PFSK-1 (cell line): ENCODE results near the gene FITM1.

Source experiments
- FOXP2 ChIP-seq: optimal IDR thresholded peaks from 2 replicates; pipeline ENCODE3; 2011; ENCODE audit warnings: borderline replicate concordance, control low read depth, inconsistent platforms; ENCODE audit not compliant: insufficient read depth; ENCODE audit errors: extremely low read length, extremely low read depth
- POLR2AphosphoS5 ChIP-seq: IDR thresholded peaks from 2 replicates; pipeline ENCODE4 v1.6.1; 2012; ENCODE audit warnings: low read depth, mild to moderate bottlenecking, control low read depth, low read length, moderate library complexity
- SIN3A ChIP-seq: IDR thresholded peaks from 2 replicates; pipeline ENCODE4 v1.6.1; 2012; ENCODE audit warnings: mild to moderate bottlenecking, low read length, moderate library complexity, borderline replicate concordance; ENCODE audit not compliant: insufficient read depth
- TAF1 ChIP-seq: IDR thresholded peaks from 2 replicates; pipeline ENCODE4 v1.6.1; 2012; ENCODE audit warnings: low read length, control low read depth, borderline replicate concordance; ENCODE audit not compliant: insufficient read depth
- TF ChIP-seq, protein P1 (sequence below), 2 experiments: IDR thresholded peaks; 2 replicates each; pipeline versions ENCODE4 v1.6.1 to v1.8.0; 2011 to 2012; ENCODE audit warnings: low read depth in 2 of 2, low read length in 2 of 2, control low read depth in 1 of 2, inconsistent platforms in 1 of 2, mild to moderate bottlenecking in 1 of 2, moderate library complexity in 1 of 2; ENCODE audit not compliant: insufficient read depth in 1 of 2

Gene FITM1

DNA sequence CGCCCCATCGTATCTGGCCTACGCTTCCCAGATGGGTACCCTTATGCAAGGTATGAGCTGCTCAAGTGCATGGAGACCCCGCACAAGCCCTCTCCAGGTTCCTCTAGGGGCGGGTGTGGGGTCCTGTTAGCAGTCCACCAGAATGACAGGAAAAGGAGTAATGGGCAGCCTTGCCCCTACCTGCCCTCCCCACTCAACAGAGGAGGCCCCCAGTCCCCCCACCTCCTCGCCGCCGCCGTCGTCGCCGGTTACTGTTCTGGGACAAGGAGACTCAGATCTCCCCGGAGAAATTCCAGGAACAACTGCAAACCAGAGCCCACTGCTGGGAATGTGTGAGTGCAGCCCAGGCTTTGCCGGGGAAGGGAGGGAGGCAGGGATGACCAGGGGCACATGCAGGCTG is 47.4 kb downstream of the FITM1 start:
- TF ChIP-seq TAF1: no peak
- no peak for TF ChIP-seq SIN3A
- TF ChIP-seq POLR2AphosphoS5: no peak
- TF ChIP-seq, protein P1, sequence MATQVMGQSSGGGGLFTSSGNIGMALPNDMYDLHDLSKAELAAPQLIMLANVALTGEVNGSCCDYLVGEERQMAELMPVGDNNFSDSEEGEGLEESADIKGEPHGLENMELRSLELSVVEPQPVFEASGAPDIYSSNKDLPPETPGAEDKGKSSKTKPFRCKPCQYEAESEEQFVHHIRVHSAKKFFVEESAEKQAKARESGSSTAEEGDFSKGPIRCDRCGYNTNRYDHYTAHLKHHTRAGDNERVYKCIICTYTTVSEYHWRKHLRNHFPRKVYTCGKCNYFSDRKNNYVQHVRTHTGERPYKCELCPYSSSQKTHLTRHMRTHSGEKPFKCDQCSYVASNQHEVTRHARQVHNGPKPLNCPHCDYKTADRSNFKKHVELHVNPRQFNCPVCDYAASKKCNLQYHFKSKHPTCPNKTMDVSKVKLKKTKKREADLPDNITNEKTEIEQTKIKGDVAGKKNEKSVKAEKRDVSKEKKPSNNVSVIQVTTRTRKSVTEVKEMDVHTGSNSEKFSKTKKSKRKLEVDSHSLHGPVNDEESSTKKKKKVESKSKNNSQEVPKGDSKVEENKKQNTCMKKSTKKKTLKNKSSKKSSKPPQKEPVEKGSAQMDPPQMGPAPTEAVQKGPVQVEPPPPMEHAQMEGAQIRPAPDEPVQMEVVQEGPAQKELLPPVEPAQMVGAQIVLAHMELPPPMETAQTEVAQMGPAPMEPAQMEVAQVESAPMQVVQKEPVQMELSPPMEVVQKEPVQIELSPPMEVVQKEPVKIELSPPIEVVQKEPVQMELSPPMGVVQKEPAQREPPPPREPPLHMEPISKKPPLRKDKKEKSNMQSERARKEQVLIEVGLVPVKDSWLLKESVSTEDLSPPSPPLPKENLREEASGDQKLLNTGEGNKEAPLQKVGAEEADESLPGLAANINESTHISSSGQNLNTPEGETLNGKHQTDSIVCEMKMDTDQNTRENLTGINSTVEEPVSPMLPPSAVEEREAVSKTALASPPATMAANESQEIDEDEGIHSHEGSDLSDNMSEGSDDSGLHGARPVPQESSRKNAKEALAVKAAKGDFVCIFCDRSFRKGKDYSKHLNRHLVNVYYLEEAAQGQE (IDR thresholded peaks at IDR 0.05; ENCODE audit: insufficient read depth in 1 of 2, low read depth in 2 of 2, low read length in 2 of 2): no peak

DNA sequence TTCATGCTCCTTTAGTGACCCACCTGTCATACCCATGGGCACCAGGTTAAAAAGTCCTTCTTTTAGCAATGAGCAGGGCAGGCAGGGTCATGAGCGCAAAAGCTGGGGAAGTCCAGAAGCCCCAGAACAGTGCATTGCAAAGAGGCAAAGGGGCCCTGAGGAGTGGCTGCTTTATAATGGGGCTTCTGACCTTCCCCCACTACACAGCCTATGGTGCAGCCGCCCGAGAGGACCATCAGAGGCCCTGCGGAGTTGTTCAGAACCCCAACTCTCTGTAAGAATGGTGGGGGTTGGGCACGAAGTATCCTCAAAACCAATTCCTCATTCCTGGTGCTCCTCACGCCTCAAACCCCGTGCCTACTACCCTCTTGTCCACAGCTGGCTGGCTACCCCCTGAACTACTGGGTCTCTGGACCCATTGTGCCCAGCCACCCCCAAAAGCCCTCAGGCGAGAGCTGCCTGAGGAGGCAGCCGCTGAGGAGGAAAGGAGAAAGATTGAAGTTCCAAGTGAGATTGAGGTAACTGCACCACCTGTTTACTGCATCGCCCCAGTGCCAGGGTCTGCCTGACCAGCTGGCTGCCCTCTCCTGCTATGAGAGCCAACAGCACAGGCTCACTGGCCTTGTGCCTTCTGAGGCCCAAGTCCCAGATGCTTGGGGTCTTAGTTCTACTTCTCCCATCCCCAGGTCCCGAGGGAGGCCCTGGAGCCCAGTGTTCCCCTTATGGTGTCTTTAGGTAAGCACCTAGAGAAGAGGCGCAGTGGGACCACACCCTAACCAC is 48.1 kb downstream of the FITM1 start:
- TF ChIP-seq SIN3A (no peak), TAF1 (no peak), FOXP2 (no peak), POLR2AphosphoS5 (no peak)
- TF ChIP-seq, protein P1 (IDR thresholded peaks at IDR 0.05; ENCODE audit: insufficient read depth in 1 of 2, low read depth in 2 of 2, low read length in 2 of 2): no peak

- TF ChIP-seq FOXP2: no peak
- no peak for TF ChIP-seq TAF1
- no peak for TF ChIP-seq SIN3A
- TF ChIP-seq POLR2AphosphoS5: no peak
- TF ChIP-seq, protein P1 (IDR thresholded peaks at IDR 0.05; ENCODE audit: insufficient read depth in 1 of 2, low read depth in 2 of 2, low read length in 2 of 2): no peak
Measured at GRCh38 chr14:24179294-24179960, 49.0 kb downstream of the FITM1 start.

- TF ChIP-seq POLR2AphosphoS5 (no peak), SIN3A (no peak), TAF1 (no peak)
- TF ChIP-seq, protein P1 (IDR thresholded peaks at IDR 0.05; ENCODE audit: insufficient read depth in 1 of 2, low read depth in 2 of 2, low read length in 2 of 2): no peak
Measured at GRCh38 chr14:24179961-24180796, 49.7 kb downstream of the FITM1 start.
